HepG2 (cell line): ENCODE results near the gene FAF1. TPM values are rescaled to one million over a fixed set of nuclear protein-coding genes. Genes with fewer than 3 reads are reported as not detected.

Experiments used
- ATAC-seq: fragments of 200-7000 bp; cut with Tn5 transposase; 3 replicates; pipeline ENCODE4 v1.9.1; 2020; ENCODE audit warnings: mild to moderate bottlenecking, moderate library complexity
- BruUV-seq: library from RNA; stranded (reverse); fragments of 400-500 nt; replicated peaks from 2 replicates; lab custom pipeline; 2021; lab: Mats Ljungman, UMichigan
- CTCF ChIA-PET: fragments of 300-600 bp; formaldehyde crosslinking; extraction: SDS; loops from one replicate; lab custom pipeline; 2021; ENCODE audit warnings: low total read pairs, inconsistent platforms, low intra/inter-chr PET ratio; lab: Yijun Ruan, JAX
- POLR2A ChIA-PET: fragments of 350-600 bp; sonication (Branson Sonifier 250); formaldehyde crosslinking; loops from one replicate; lab custom pipeline; 2020; ENCODE audit warnings: antibody characterized with exemption, inconsistent platforms; lab: Yijun Ruan, JAX
- DNase-seq: peaks from one replicate; pipeline ENCODE4 v3.0.0-alpha.2; 2015; ENCODE audit warnings: low spot score
- FAIRE-seq: peaks from 3 replicates; lab custom pipeline; 2011; peaks lifted over from hg19 to GRCh38; lab: Jason Lieb, UNC
- H2AFZ ChIP-seq: one replicate; pipeline ENCODE4 v1.6.1; 2011; ENCODE audit warnings: low read length, inconsistent platforms
- H3K27ac ChIP-seq: fragments of 300-600 bp; 3 replicates; pipeline ENCODE4 v1.8.0; 2011; ENCODE audit warnings: mixed run types, mild to moderate bottlenecking, mixed read lengths, low read length, inconsistent platforms; ENCODE audit not compliant: insufficient read depth; ENCODE audit errors: extremely low read length
- H3K27me3 ChIP-seq, 2 experiments: fragments of 200-600 bp in 1 of 2; 2 replicates in 1 of 2; 3 replicates in 1 of 2; pipeline versions ENCODE4 v1.6.0 to v1.8.0; 2011; ENCODE audit warnings: low read length in 2 of 2, mild to moderate bottlenecking in 2 of 2, moderate library complexity in 2 of 2, inconsistent platforms in 1 of 2; ENCODE audit not compliant: insufficient read depth in 2 of 2, control insufficient read depth in 1 of 2
- H3K36me3 ChIP-seq, 2 experiments: fragments of 200-600 bp in 1 of 2; replicated peaks in 1 of 2; 2 replicates in 1 of 2; 3 replicates in 1 of 2; pipeline versions ENCODE4 v1.5.1 to v1.8.0; 2011; ENCODE audit warnings: low read length in 2 of 2, inconsistent platforms in 1 of 2; ENCODE audit not compliant: insufficient read depth in 2 of 2, control insufficient read depth in 1 of 2
- H3K4me1 ChIP-seq: 2 replicates; pipeline ENCODE4 v1.5.1; 2012; ENCODE audit warnings: low read length, inconsistent platforms; ENCODE audit not compliant: insufficient read depth
- H3K4me2 ChIP-seq: 2 replicates; pipeline ENCODE4 v1.6.0; 2011; ENCODE audit warnings: low read depth, low read length, inconsistent platforms
- H3K4me3 ChIP-seq, 3 experiments: fragments of 200-600 bp in 1 of 3; sonication (generic), shearing (Covaris generic) in 1 of 3; replicated peaks in 1 of 3; 2 replicates each; pipeline ENCODE4 v1.5.1; 2011 to 2016; ENCODE audit warnings: low read length in 3 of 3, inconsistent platforms in 2 of 3, low read depth in 2 of 3, mild to moderate bottlenecking in 2 of 3, control low read depth in 1 of 3, mixed read lengths in 1 of 3; ENCODE audit not compliant: insufficient read depth in 1 of 3
- H3K79me2 ChIP-seq: one replicate; pipeline ENCODE4 v1.6.1; 2011; ENCODE audit warnings: low read length, inconsistent platforms; ENCODE audit not compliant: insufficient read depth
- H3K9ac ChIP-seq: 2 replicates; pipeline ENCODE4 v1.6.0; 2011; ENCODE audit warnings: mild to moderate bottlenecking, low read depth, low read length, inconsistent platforms; ENCODE audit not compliant: insufficient read depth
- H3K9me3 ChIP-seq: 2 replicates; pipeline ENCODE4 v1.5.1; 2012; ENCODE audit warnings: mild to moderate bottlenecking, low read length
- H4K20me1 ChIP-seq: 2 replicates; pipeline ENCODE4 v1.6.0; 2011; ENCODE audit warnings: inconsistent platforms, mild to moderate bottlenecking, low read length, moderate library complexity; ENCODE audit not compliant: insufficient read depth
- HMG20A ChIP-seq: IDR thresholded peaks from 2 replicates; pipeline ENCODE4 v1.6.1; 2016; ENCODE audit warnings: borderline replicate concordance
- HOXA3 ChIP-seq: sonication (generic); formaldehyde crosslinking; IDR thresholded peaks from 2 replicates; pipeline ENCODE4 v1.5.0; 2020; ENCODE audit warnings: missing genetic modification reagents
- MLLT10 ChIP-seq: sonication (generic); formaldehyde crosslinking; IDR thresholded peaks from 2 replicates; pipeline ENCODE4 v1.4.0; 2020; ENCODE audit warnings: missing genetic modification reagents
- REPIN1 ChIP-seq: sonication (generic); formaldehyde crosslinking; IDR thresholded peaks from 2 replicates; pipeline ENCODE4 v1.8.0; 2022; ENCODE audit warnings: missing genetic modification reagents, low read depth, mild to moderate bottlenecking, borderline replicate concordance
- RFXAP ChIP-seq: sonication (generic); formaldehyde crosslinking; IDR thresholded peaks from 2 replicates; pipeline ENCODE4 v1.4.0; 2020; ENCODE audit warnings: missing genetic modification reagents, borderline replicate concordance
- ZFAT ChIP-seq: sonication (generic); formaldehyde crosslinking; conservative IDR thresholded peaks from 2 replicates; pipeline ENCODE4 v1.8.1; 2023; ENCODE audit warnings: missing genetic modification reagents, inconsistent platforms
- ZNF567 ChIP-seq: sonication (generic); formaldehyde crosslinking; IDR thresholded peaks from 2 replicates; pipeline ENCODE4 v1.8.1; 2023; ENCODE audit warnings: mild to moderate bottlenecking, missing genetic modification reagents, borderline replicate concordance
- ZNF709 ChIP-seq: sonication (generic); formaldehyde crosslinking; IDR thresholded peaks from 2 replicates; pipeline ENCODE4 v1.5.0; 2020; ENCODE audit warnings: mild to moderate bottlenecking, missing genetic modification reagents
- ZNF768 ChIP-seq: sonication (generic); formaldehyde crosslinking; IDR thresholded peaks from 2 replicates; pipeline ENCODE4 v1.4.0; 2020; ENCODE audit warnings: missing genetic modification reagents
- WGBS: methylation state at CpG from one replicate; pipeline ENCODE4 v1.1.6; 2017; ENCODE audit warnings: low lambda C conversion rate; 5-methylcytosine and 5-hydroxymethylcytosine counted together
- in situ Hi-C: cut with HindIII; loops from 2 replicates; pipeline ENCODE4 v1.10.0; 2017; ENCODE audit warnings: low pct_unique_long_range_greater_than_20kb; ENCODE audit not compliant: extremely low pct_ligation_motif_present
- intact Hi-C: fragments of 100-400 bp; cut with micrococcal nuclease; formaldehyde crosslinking; loops from one replicate; pipeline ENCODE4 v1.10.0; 2022; ENCODE audit not compliant: unreplicated experiment
- polyA plus RNA-seq, 8 experiments: library from polyadenylated mRNA; depleted of rRNA in 3 of 8; stranded (reverse) in 7 of 8; unstranded in 1 of 8; fragments of >200 nt; fragmentation: Illumina TruSeq in 4 of 8; extraction: Trizol in 4 of 8; gene quantifications; 2 replicates each; pipeline versions ENCODE4 v1.2.1 to v1.2.3, GENCODE V29; 2011 to 2016; ENCODE audit warnings: low read depth in 4 of 8, missing spikeins in 1 of 8, mixed read lengths in 1 of 8; ENCODE audit not compliant: insufficient read depth in 1 of 8
- total RNA-seq, 5 experiments: library from RNA; depleted of rRNA; stranded (reverse); fragments of >200 nt; fragmentation: Illumina TruSeq; extraction: Trizol; gene quantifications; 2 replicates each; pipeline ENCODE4 v1.2.3, GENCODE V29; 2016; ENCODE audit warnings: low read depth in 1 of 5
- TF ChIP-seq, protein P1 (sequence below), 2 experiments: sonication (generic) in 1 of 2; formaldehyde crosslinking in 1 of 2; IDR thresholded peaks; 2 replicates each; pipeline versions ENCODE4 v1.5.1 to v1.6.1; 2011 to 2020; ENCODE audit warnings: borderline replicate concordance in 1 of 2, low read depth in 1 of 2, low read length in 1 of 2, mild to moderate bottlenecking in 1 of 2, missing genetic modification reagents in 1 of 2, moderate library complexity in 1 of 2
- TF ChIP-seq, protein P2 (sequence below): sonication (generic); formaldehyde crosslinking; IDR thresholded peaks from 2 replicates; pipeline ENCODE4 v1.4.0; 2020; ENCODE audit warnings: missing genetic modification reagents, borderline replicate concordance
- TF ChIP-seq, protein P3 (sequence below): sonication (generic); formaldehyde crosslinking; IDR thresholded peaks from 2 replicates; pipeline ENCODE4 v1.5.0; 2020; ENCODE audit warnings: mild to moderate bottlenecking, missing genetic modification reagents

Gene FAF1
- total and polyA plus RNA-seq, 2 of the 13 experiments (the other 11 are each of a cell fraction or from before 2014, with no cell fraction given): 19.4 to 63.3 TPM

DNA sequence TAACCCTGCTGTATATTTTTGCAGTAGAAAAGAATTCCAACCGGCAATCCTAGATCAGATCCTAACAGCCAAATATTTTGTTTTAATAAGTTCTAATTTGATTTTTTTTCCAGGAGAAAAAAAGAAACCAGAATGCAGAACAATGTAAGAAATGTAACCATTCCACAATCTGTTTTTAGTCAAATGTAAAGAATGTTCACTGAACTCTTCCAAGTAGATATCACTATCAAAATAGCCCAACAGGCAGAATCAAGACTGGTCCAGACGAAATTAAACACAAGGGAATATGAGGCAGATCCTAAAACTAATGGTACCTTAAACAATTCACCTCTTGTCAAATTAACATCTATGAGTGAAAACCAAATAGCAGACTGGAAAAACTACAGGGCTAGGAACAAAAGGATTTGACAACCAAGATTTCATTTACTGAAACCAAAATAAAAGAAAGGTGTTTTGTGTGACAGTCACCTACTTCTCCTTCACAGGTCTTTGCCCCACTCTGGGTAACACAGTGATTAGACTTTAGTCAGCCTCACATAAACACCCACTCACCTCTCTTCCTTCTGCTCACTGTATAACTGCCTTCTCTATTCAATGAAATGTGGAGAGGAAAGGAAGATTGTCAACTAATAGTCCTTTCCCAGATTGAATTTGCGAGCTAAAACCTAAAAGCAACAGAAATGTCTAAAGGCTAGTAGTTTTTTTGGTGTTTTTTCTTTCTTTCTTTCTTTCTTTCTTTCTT lies 137.9 kb downstream of the FAF1 start:
- H3K4me1 ChIP-seq: peaks cover 7% of the 10 kb centered on the region; the same call in 1 of the 2 replicates
- no peaks in the 10 kb centered on the region for H3K27me3 ChIP-seq
- H3K9ac ChIP-seq: no peak overlapping the region
- H3K27ac ChIP-seq: no peak overlapping the region
- CTCF ChIA-PET: no interaction called here
- no peaks in the 10 kb centered on the region for H3K36me3 ChIP-seq
- no peak for FAIRE-seq
- no peak overlapping the region for H3K4me2 ChIP-seq
- WGBS: 97% methylated on average over 3 of the region's 3 CpGs
- BruUV-seq: no TSS peak
- ATAC-seq: peak; percentile 37; the same call in 1 of the 3 replicates
- in situ Hi-C loops: no loop called here
- no peak for TF ChIP-seq ZNF567 (CRISPR knock-in tag)
- TF ChIP-seq, protein P1, sequence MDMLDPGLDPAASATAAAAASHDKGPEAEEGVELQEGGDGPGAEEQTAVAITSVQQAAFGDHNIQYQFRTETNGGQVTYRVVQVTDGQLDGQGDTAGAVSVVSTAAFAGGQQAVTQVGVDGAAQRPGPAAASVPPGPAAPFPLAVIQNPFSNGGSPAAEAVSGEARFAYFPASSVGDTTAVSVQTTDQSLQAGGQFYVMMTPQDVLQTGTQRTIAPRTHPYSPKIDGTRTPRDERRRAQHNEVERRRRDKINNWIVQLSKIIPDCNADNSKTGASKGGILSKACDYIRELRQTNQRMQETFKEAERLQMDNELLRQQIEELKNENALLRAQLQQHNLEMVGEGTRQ (IDR thresholded peaks at IDR 0.05; ENCODE audit: low read depth, low read length): no peak
- TF ChIP-seq, protein P1 (CRISPR knock-in tag; IDR thresholded peaks at IDR 0.05; ENCODE audit: borderline replicate concordance): no peak
- no peak for TF ChIP-seq HOXA3 (CRISPR knock-in tag)
- TF ChIP-seq MLLT10 (CRISPR knock-in tag): no peak
- TF ChIP-seq, protein P2, sequence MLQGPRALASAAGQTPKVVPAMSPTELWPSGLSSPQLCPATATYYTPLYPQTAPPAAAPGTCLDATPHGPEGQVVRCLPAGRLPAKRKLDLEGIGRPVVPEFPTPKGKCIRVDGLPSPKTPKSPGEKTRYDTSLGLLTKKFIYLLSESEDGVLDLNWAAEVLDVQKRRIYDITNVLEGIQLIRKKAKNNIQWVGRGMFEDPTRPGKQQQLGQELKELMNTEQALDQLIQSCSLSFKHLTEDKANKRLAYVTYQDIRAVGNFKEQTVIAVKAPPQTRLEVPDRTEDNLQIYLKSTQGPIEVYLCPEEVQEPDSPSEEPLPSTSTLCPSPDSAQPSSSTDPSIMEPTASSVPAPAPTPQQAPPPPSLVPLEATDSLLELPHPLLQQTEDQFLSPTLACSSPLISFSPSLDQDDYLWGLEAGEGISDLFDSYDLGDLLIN (CRISPR knock-in tag): no peak
- no peak for TF ChIP-seq REPIN1 (CRISPR knock-in tag)
- no peak for TF ChIP-seq RFXAP (CRISPR knock-in tag)
- TF ChIP-seq, protein P3, sequence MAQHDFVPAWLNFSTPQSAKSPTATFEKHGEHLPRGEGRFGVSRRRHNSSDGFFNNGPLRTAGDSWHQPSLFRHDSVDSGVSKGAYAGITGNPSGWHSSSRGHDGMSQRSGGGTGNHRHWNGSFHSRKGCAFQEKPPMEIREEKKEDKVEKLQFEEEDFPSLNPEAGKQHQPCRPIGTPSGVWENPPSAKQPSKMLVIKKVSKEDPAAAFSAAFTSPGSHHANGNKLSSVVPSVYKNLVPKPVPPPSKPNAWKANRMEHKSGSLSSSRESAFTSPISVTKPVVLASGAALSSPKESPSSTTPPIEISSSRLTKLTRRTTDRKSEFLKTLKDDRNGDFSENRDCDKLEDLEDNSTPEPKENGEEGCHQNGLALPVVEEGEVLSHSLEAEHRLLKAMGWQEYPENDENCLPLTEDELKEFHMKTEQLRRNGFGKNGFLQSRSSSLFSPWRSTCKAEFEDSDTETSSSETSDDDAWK (CRISPR knock-in tag): no peak
- TF ChIP-seq HMG20A (CRISPR knock-in tag): no peak
- TF ChIP-seq ZNF709: no peak
- no peak for TF ChIP-seq ZFAT
- no peak for TF ChIP-seq ZNF768 (CRISPR knock-in tag)
- H2AFZ ChIP-seq: no peak overlapping the region
- H3K9me3 ChIP-seq: no peaks in the 10 kb centered on the region
- POLR2A ChIA-PET: no interaction called here
- intact Hi-C loops: no loop called here
- H3K4me3 ChIP-seq: no peak overlapping the region
- no peaks in the 10 kb centered on the region for H4K20me1 ChIP-seq
- DNase-seq: no peak
- peaks cover 4% of the 10 kb centered on the region for H3K79me2 ChIP-seq
